GM13976 (cell line): ENCODE results near the gene SERAC1.

ENCODE experiments used
- DNase-seq: peaks from one replicate; pipeline ENCODE4 v3.0.0; 2012; ENCODE audit warnings: low spot score
- in situ Hi-C: fragments of 300-500 bp; cut with MboI; formaldehyde crosslinking; loops from one replicate; pipeline ENCODE4 v1.12.0; 2022; ENCODE audit warnings: low sequenced_read_pairs, mixed read lengths, inconsistent platforms; ENCODE audit not compliant: unreplicated experiment
- TF ChIP-seq, protein P1 (sequence below): IDR thresholded peaks from 2 replicates; pipeline ENCODE4 v1.5.1; 2012; ENCODE audit warnings: borderline replicate concordance, mild to moderate bottlenecking; ENCODE audit not compliant: insufficient read depth; ENCODE audit errors: extremely low read depth, missing control alignments, control extremely low read depth

Gene SERAC1

DNA sequence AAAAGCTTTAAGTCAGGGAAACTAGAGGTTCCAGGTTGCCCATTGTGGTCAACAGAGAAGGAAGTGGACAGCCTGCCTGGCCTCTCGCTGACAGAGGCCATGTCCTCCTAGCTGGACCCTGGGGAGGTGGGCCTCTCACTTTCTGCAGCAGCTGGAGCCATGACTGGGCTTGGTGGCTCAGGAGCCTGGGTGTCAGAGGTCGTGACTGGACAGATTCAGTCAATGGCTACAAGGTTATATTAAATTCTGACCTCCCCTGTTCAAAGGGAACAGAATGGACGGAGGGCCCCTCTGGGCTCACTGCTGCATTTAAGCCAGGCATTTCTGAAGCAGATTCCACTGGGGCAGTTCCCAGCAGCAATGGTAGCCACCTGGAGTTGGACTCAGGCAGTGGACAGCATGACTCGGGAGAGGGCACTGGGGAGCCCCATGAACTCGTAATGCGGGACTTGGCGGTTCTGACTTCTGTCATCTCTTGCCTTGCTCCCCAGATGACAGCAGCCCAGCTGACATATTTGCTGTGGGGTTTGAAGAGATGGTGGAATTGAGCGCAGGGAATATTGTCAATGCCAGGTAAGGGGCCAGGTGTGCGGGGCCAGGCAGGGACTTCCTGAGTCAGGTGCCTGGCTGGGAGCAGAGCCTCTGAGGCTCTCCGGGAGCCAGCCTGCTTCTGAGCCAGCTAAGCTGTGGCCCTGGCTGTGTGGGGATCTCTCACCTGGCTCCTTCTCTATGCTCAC is 99.7 kb downstream of the SERAC1 start:
- DNase-seq: no peak
- TF ChIP-seq, protein P1, sequence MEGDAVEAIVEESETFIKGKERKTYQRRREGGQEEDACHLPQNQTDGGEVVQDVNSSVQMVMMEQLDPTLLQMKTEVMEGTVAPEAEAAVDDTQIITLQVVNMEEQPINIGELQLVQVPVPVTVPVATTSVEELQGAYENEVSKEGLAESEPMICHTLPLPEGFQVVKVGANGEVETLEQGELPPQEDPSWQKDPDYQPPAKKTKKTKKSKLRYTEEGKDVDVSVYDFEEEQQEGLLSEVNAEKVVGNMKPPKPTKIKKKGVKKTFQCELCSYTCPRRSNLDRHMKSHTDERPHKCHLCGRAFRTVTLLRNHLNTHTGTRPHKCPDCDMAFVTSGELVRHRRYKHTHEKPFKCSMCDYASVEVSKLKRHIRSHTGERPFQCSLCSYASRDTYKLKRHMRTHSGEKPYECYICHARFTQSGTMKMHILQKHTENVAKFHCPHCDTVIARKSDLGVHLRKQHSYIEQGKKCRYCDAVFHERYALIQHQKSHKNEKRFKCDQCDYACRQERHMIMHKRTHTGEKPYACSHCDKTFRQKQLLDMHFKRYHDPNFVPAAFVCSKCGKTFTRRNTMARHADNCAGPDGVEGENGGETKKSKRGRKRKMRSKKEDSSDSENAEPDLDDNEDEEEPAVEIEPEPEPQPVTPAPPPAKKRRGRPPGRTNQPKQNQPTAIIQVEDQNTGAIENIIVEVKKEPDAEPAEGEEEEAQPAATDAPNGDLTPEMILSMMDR: no peak
- in situ Hi-C loops: no loop called here

DNA sequence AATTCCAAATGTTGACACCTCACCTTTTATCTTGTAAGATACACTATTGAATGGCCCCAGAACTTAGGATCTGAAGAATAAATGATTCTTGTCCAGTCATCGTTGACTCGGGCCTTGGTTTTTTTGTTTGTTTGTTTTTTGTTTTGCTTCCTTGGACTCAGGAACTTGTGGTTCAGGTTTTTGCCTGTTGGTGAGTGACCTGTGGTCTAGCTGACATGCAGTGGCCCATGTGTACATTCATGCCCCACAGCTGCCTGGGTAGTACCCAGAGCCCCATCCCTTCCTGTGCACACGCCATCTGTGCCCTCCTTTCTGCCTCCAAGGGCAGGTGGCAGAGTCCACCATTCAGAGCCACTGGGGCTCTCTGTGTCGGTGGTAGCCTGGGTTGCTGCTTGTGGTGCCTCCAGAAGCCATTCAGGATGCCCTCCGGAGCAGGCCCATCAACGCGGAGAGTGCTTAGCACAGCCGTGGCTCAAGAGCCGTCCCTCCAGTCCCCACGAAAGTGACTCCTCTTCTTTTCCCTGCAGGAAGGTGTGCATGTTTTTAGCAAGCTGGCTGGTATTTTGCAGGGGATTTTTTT is 100.5 kb downstream of the SERAC1 start:
- in situ Hi-C loops: no loop called here
- TF ChIP-seq, protein P1: no peak
- DNase-seq: no peak

DNA sequence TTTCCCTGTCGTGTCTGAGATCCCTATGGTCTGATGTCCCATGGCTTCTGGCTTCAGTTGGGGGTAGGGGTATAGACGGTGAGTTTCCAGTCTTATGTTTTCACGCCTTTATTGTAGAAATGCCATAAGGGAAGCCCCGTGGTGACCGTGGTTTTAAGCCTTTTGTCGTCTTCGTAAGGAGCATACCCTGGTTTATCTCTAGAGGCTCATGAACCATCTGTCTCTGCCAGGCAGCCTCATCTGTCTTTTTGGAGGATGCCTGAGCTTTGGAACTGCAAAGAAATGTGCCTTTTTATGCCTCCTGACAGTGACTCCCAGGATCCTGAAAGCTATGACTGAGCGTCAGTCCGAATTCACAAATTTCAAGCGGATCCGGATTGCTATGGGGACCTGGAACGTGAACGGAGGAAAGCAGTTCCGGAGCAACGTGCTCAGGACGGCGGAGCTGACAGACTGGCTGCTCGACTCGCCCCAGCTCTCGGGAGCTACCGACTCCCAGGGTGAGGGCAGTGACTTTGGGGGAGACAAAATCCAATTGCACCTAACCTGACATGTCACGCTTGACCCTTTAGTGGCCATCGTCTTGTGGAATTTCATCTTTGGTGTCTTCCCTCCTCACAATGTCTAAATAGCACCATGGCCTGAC is 101.8 kb downstream of the SERAC1 start:
- in situ Hi-C loops: no loop called here
- no peak for DNase-seq
- TF ChIP-seq, protein P1: no peak

DNA sequence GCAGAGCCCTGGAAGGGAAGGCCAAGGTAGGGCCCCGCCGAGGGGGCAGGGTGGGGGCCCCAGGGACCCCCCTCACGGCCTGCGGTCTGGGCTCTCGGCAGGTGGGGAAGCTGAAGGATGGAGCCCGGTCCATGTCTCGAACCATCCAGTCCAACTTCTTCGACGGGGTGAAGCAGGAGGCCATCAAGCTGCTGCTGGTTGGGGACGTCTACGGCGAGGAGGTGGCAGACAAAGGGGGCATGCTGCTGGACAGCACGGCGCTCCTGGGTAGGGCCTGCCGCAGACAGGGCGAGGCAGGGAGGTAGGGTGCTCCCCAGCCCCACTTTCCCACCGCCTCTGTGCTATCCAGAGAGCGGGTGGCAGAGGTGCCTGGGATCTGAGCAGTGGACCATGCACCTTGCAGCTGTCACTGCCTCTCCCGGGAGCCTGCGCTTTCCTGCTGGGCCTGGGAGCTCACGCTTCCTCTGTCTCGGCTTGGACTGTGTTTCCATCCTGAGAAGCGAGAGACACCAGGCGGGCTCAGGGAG is 103.3 kb downstream of the SERAC1 start:
- DNase-seq: no peak
- in situ Hi-C loops: no loop called here
- TF ChIP-seq, protein P1: no peak

DNA sequence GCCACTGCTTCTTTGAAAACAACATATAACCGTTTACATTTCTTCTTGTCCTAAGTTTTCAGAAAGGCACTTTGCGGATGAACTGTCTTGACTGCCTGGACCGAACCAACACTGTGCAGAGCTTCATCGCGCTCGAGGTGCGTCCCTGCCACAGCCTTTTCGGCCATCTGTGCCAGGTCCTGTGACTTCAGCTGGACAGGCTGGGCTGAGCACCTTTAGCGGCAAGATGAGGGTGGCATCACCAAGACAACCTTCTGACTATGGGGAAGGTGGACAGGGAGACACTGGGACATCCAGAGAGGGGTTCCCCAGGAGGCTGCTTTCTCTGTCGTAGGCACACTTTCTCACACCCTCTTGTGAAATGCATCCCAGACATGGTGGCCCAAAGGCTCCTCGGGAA is 104.3 kb downstream of the SERAC1 start:
- no peak for DNase-seq
- in situ Hi-C loops: no loop called here
- TF ChIP-seq, protein P1: no peak

DNA sequence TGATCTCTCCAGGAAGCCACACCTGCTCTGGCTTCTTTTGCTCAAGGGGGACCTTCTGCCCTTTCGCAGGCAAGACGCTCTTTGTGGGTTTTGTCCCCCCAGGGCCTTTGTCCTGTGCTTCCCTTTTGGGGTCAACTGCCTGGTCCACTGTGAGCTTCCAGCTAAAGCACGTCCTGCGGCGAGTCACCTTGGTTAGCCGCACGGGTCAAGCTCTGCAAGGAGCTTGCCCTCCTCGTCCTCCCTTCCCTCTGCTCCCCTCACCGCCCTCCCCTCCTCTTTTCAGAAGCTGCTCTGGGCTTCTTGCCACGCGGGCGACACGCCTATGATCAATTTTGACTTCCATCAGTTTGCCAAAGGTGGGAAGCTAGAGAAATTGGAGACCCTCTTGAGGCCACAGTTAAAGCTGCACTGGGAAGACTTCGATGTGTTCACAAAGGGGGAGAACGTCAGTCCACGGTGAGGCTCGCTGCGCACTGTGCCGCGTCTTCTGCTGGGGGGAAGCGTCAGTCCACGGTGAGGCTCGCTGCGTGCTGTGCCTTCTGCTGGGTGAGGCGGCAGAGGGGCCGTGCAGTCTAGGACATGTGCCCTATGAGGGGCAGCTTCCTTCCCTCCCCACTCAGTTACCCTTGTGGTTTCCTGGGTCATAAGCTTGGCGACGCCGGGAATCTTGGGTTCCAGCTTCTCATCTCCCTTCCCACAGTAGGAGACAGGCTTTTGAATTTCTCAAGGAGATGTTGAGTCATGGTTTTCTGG is 106.2 kb downstream of the SERAC1 start:
- DNase-seq: no peak
- in situ Hi-C loops: no loop called here
- TF ChIP-seq, protein P1: no peak
